WTC11 (cell line): ENCODE results near the gene ZBTB21. TPM values are rescaled to one million over a fixed set of nuclear protein-coding genes. Genes with fewer than 3 reads are reported as not detected.

ENCODE experiments used
- ATAC-seq: fragments of 200-7000 bp; cut with Tn5 transposase; 2 replicates; pipeline ENCODE4 v1.10.0; 2021; ENCODE audit warnings: mild to moderate bottlenecking, moderate library complexity
- CTCF ChIA-PET: fragments of 300-600 bp; sonication (Branson Sonifier 250); formaldehyde crosslinking; loops from one replicate; lab custom pipeline; 2021; ENCODE audit warnings: antibody characterized with exemption; lab: Charles Lee
- POLR2A ChIA-PET: fragments of 350-600 bp; sonication (Branson Sonifier 250); formaldehyde crosslinking; loops from one replicate; lab custom pipeline; 2021; ENCODE audit warnings: antibody characterized with exemption; lab: Charles Lee
- DNase-seq: peaks from one replicate; pipeline ENCODE4 v3.0.0; 2021; ENCODE audit warnings: low spot score
- H3K27ac Mint-ChIP-seq: 2 replicates; pipeline ENCODE4 v1.8.0; 2021; ENCODE audit warnings: mixed read lengths
- H3K27me3 Mint-ChIP-seq: 2 replicates; pipeline ENCODE4 v1.8.0; 2021; ENCODE audit warnings: low read depth, mild to moderate bottlenecking, moderate library complexity, mixed read lengths
- H3K36me3 Mint-ChIP-seq: 2 replicates; pipeline ENCODE4 v1.8.0; 2021; ENCODE audit warnings: mixed read lengths
- H3K4me1 Mint-ChIP-seq: 2 replicates; pipeline ENCODE4 v1.8.0; 2022; ENCODE audit warnings: mixed read lengths
- H3K4me3 Mint-ChIP-seq: 2 replicates; pipeline ENCODE4 v1.8.0; 2021; ENCODE audit warnings: mild to moderate bottlenecking, moderate library complexity, mixed read lengths
- H3K9me3 Mint-ChIP-seq: 2 replicates; pipeline ENCODE4 v1.8.0; 2021; ENCODE audit warnings: mixed read lengths
- CBFB ChIP-seq: sonication (generic); formaldehyde crosslinking; IDR thresholded peaks from 2 replicates; pipeline ENCODE4 v1.8.1; 2022; ENCODE audit warnings: mild to moderate bottlenecking, low read depth, missing genetic modification reagents
- CREB1 ChIP-seq: sonication (generic); formaldehyde crosslinking; IDR thresholded peaks from 2 replicates; pipeline ENCODE4 v1.8.0; 2023; ENCODE audit warnings: mild to moderate bottlenecking, missing genetic modification reagents
- CREM ChIP-seq: sonication (generic); formaldehyde crosslinking; IDR thresholded peaks from 2 replicates; pipeline ENCODE4 v1.8.1; 2022; ENCODE audit warnings: mild to moderate bottlenecking, missing genetic modification reagents, moderate library complexity
- FOXK1 ChIP-seq: sonication (generic); formaldehyde crosslinking; IDR thresholded peaks from 2 replicates; pipeline ENCODE4 v1.8.0; 2022; ENCODE audit warnings: mild to moderate bottlenecking, moderate library complexity, missing genetic modification reagents
- FOXP1 ChIP-seq: sonication (generic); formaldehyde crosslinking; IDR thresholded peaks from 2 replicates; pipeline ENCODE4 v1.8.0; 2022; ENCODE audit warnings: missing genetic modification reagents, mild to moderate bottlenecking, moderate library complexity, borderline replicate concordance
- IRF2 ChIP-seq: sonication (generic); formaldehyde crosslinking; IDR thresholded peaks from 2 replicates; pipeline ENCODE4 v1.8.0; 2022; ENCODE audit warnings: low read depth, missing genetic modification reagents, borderline replicate concordance
- MYBL2 ChIP-seq: sonication (generic); formaldehyde crosslinking; IDR thresholded peaks from 2 replicates; pipeline ENCODE4 v1.8.1; 2023; ENCODE audit warnings: mild to moderate bottlenecking, moderate library complexity, missing genetic modification reagents
- NFYB ChIP-seq: sonication (generic); formaldehyde crosslinking; conservative IDR thresholded peaks from 2 replicates; pipeline ENCODE4 v1.8.0; 2022; ENCODE audit warnings: low read depth, missing genetic modification reagents
- PRRX2 ChIP-seq: fragments of 250-450 bp; sonication (Bioruptor Pico); IDR thresholded peaks from 2 replicates; pipeline ENCODE4 v1.8.0; 2021; ENCODE audit warnings: mild to moderate bottlenecking
- RELA ChIP-seq: sonication (generic); formaldehyde crosslinking; IDR thresholded peaks from 2 replicates; pipeline ENCODE4 v1.8.1; 2022; ENCODE audit warnings: missing genetic modification reagents, mild to moderate bottlenecking, borderline replicate concordance
- RORB ChIP-seq: fragments of 250-450 bp; sonication (Bioruptor Pico); IDR thresholded peaks from 2 replicates; pipeline ENCODE4 v1.9.0; 2021; ENCODE audit warnings: mild to moderate bottlenecking
- TEAD4 ChIP-seq: sonication (generic); formaldehyde crosslinking; IDR thresholded peaks from 2 replicates; pipeline ENCODE4 v1.8.0; 2022; ENCODE audit warnings: mild to moderate bottlenecking, missing genetic modification reagents
- ZNF423 ChIP-seq: fragments of 250-450 bp; sonication (Bioruptor Pico); IDR thresholded peaks from 2 replicates; pipeline ENCODE4 v2.1.2; 2022; ENCODE audit warnings: mild to moderate bottlenecking, moderate library complexity
- total RNA-seq: library from RNA; stranded (reverse); gene quantifications from 3 replicates; pipeline ENCODE4 v1.2.3, GENCODE V29; 2021
- TF ChIP-seq, protein P1 (sequence below): fragments of 250-450 bp; sonication (Bioruptor Pico); IDR thresholded peaks from 2 replicates; pipeline ENCODE4 v1.9.0; 2021; ENCODE audit warnings: mild to moderate bottlenecking
- TF ChIP-seq, protein P2 (sequence below): sonication (generic); formaldehyde crosslinking; IDR thresholded peaks from 2 replicates; pipeline ENCODE4 v1.8.1; 2022; ENCODE audit warnings: mild to moderate bottlenecking, moderate library complexity, missing genetic modification reagents
- TF ChIP-seq, protein P3 (sequence below): sonication (generic); formaldehyde crosslinking; IDR thresholded peaks from 2 replicates; pipeline ENCODE4 v1.8.1; 2022; ENCODE audit warnings: mild to moderate bottlenecking, missing genetic modification reagents, moderate library complexity, borderline replicate concordance
- TF ChIP-seq, protein P4 (sequence below): sonication (generic); formaldehyde crosslinking; IDR thresholded peaks from 2 replicates; pipeline ENCODE4 v1.8.0; 2022; ENCODE audit warnings: missing genetic modification reagents
- TF ChIP-seq, protein P5 (sequence below): fragments of 250-450 bp; sonication (Bioruptor Pico); IDR thresholded peaks from 2 replicates; pipeline ENCODE4 v1.9.0; 2021; ENCODE audit warnings: mild to moderate bottlenecking, borderline replicate concordance
- TF ChIP-seq, protein P6 (sequence below): sonication (generic); formaldehyde crosslinking; IDR thresholded peaks from 2 replicates; pipeline ENCODE4 v1.8.0; 2023; ENCODE audit warnings: missing genetic modification reagents, mild to moderate bottlenecking, borderline replicate concordance

Gene ZBTB21
- total RNA-seq, 1 experiment from 2014 or later: 13.8 TPM

DNA sequence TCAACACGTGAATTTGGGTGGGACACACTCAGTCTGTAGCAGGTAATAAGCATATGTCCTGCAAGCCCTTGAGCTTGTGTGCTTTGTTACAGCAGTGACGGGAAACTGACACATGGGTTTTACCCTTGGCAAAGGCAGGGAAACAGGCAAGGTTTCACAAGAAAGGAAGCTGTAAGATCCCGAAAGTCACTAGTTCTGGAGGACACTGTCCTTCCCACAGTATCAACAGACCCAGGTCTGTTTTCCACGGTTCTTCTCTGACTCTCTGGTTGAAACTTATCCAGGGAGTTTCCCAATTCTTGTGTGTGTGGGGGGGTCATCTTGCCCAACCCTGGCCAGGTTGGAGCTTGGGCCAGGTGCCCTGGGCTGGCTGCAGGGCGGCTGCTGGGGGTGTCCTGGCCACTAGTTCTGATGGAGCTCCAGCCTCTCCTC is 29.3 kb upstream of the ZBTB21 start:
- CTCF ChIA-PET: no interaction called here
- Mint-ChIP-seq H3K27me3 (no peaks in the 10 kb centered on the region; the same call in 1 of the 2 replicates), H3K9me3 (peaks cover 17% of the 10 kb centered on the region)

More for the DNA sequence above, 29.3 kb upstream of the ZBTB21 start:
- TF ChIP-seq, protein P1, sequence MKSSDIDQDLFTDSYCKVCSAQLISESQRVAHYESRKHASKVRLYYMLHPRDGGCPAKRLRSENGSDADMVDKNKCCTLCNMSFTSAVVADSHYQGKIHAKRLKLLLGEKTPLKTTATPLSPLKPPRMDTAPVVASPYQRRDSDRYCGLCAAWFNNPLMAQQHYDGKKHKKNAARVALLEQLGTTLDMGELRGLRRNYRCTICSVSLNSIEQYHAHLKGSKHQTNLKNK: no peak
- no peak for TF ChIP-seq RELA (CRISPR knock-in tag)
- TF ChIP-seq RORB: no peak
- TF ChIP-seq, protein P2, sequence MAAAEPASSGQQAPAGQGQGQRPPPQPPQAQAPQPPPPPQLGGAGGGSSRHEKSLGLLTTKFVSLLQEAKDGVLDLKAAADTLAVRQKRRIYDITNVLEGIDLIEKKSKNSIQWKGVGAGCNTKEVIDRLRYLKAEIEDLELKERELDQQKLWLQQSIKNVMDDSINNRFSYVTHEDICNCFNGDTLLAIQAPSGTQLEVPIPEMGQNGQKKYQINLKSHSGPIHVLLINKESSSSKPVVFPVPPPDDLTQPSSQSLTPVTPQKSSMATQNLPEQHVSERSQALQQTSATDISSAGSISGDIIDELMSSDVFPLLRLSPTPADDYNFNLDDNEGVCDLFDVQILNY (CRISPR knock-in tag): no peak
- no peak for TF ChIP-seq MYBL2 (CRISPR knock-in tag)
- TF ChIP-seq CREM: no peak
- TF ChIP-seq FOXK1 (CRISPR knock-in tag): no peak
- TF ChIP-seq, protein P3, sequence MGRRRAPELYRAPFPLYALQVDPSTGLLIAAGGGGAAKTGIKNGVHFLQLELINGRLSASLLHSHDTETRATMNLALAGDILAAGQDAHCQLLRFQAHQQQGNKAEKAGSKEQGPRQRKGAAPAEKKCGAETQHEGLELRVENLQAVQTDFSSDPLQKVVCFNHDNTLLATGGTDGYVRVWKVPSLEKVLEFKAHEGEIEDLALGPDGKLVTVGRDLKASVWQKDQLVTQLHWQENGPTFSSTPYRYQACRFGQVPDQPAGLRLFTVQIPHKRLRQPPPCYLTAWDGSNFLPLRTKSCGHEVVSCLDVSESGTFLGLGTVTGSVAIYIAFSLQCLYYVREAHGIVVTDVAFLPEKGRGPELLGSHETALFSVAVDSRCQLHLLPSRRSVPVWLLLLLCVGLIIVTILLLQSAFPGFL (CRISPR knock-in tag): no peak
- TF ChIP-seq CREB1: no peak
- TF ChIP-seq, protein P4, sequence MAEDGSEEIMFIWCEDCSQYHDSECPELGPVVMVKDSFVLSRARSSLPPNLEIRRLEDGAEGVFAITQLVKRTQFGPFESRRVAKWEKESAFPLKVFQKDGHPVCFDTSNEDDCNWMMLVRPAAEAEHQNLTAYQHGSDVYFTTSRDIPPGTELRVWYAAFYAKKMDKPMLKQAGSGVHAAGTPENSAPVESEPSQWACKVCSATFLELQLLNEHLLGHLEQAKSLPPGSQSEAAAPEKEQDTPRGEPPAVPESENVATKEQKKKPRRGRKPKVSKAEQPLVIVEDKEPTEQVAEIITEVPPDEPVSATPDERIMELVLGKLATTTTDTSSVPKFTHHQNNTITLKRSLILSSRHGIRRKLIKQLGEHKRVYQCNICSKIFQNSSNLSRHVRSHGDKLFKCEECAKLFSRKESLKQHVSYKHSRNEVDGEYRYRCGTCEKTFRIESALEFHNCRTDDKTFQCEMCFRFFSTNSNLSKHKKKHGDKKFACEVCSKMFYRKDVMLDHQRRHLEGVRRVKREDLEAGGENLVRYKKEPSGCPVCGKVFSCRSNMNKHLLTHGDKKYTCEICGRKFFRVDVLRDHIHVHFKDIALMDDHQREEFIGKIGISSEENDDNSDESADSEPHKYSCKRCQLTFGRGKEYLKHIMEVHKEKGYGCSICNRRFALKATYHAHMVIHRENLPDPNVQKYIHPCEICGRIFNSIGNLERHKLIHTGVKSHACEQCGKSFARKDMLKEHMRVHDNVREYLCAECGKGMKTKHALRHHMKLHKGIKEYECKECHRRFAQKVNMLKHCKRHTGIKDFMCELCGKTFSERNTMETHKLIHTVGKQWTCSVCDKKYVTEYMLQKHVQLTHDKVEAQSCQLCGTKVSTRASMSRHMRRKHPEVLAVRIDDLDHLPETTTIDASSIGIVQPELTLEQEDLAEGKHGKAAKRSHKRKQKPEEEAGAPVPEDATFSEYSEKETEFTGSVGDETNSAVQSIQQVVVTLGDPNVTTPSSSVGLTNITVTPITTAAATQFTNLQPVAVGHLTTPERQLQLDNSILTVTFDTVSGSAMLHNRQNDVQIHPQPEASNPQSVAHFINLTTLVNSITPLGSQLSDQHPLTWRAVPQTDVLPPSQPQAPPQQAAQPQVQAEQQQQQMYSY (CRISPR knock-in tag): no peak
- no peak for TF ChIP-seq TEAD4 (CRISPR knock-in tag)
- TF ChIP-seq, protein P5, sequence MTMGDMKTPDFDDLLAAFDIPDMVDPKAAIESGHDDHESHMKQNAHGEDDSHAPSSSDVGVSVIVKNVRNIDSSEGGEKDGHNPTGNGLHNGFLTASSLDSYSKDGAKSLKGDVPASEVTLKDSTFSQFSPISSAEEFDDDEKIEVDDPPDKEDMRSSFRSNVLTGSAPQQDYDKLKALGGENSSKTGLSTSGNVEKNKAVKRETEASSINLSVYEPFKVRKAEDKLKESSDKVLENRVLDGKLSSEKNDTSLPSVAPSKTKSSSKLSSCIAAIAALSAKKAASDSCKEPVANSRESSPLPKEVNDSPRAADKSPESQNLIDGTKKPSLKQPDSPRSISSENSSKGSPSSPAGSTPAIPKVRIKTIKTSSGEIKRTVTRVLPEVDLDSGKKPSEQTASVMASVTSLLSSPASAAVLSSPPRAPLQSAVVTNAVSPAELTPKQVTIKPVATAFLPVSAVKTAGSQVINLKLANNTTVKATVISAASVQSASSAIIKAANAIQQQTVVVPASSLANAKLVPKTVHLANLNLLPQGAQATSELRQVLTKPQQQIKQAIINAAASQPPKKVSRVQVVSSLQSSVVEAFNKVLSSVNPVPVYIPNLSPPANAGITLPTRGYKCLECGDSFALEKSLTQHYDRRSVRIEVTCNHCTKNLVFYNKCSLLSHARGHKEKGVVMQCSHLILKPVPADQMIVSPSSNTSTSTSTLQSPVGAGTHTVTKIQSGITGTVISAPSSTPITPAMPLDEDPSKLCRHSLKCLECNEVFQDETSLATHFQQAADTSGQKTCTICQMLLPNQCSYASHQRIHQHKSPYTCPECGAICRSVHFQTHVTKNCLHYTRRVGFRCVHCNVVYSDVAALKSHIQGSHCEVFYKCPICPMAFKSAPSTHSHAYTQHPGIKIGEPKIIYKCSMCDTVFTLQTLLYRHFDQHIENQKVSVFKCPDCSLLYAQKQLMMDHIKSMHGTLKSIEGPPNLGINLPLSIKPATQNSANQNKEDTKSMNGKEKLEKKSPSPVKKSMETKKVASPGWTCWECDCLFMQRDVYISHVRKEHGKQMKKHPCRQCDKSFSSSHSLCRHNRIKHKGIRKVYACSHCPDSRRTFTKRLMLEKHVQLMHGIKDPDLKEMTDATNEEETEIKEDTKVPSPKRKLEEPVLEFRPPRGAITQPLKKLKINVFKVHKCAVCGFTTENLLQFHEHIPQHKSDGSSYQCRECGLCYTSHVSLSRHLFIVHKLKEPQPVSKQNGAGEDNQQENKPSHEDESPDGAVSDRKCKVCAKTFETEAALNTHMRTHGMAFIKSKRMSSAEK (CRISPR knock-in tag): no peak
- no peak for TF ChIP-seq NFYB
- TF ChIP-seq FOXP1 (CRISPR knock-in tag): no peak
- no peak for TF ChIP-seq IRF2 (CRISPR knock-in tag)
- TF ChIP-seq CBFB (CRISPR knock-in tag): no peak
- no peak for TF ChIP-seq PRRX2
- TF ChIP-seq ZNF423 (CRISPR knock-in tag): no peak
- TF ChIP-seq, protein P6, sequence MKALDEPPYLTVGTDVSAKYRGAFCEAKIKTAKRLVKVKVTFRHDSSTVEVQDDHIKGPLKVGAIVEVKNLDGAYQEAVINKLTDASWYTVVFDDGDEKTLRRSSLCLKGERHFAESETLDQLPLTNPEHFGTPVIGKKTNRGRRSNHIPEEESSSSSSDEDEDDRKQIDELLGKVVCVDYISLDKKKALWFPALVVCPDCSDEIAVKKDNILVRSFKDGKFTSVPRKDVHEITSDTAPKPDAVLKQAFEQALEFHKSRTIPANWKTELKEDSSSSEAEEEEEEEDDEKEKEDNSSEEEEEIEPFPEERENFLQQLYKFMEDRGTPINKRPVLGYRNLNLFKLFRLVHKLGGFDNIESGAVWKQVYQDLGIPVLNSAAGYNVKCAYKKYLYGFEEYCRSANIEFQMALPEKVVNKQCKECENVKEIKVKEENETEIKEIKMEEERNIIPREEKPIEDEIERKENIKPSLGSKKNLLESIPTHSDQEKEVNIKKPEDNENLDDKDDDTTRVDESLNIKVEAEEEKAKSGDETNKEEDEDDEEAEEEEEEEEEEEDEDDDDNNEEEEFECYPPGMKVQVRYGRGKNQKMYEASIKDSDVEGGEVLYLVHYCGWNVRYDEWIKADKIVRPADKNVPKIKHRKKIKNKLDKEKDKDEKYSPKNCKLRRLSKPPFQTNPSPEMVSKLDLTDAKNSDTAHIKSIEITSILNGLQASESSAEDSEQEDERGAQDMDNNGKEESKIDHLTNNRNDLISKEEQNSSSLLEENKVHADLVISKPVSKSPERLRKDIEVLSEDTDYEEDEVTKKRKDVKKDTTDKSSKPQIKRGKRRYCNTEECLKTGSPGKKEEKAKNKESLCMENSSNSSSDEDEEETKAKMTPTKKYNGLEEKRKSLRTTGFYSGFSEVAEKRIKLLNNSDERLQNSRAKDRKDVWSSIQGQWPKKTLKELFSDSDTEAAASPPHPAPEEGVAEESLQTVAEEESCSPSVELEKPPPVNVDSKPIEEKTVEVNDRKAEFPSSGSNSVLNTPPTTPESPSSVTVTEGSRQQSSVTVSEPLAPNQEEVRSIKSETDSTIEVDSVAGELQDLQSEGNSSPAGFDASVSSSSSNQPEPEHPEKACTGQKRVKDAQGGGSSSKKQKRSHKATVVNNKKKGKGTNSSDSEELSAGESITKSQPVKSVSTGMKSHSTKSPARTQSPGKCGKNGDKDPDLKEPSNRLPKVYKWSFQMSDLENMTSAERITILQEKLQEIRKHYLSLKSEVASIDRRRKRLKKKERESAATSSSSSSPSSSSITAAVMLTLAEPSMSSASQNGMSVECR (CRISPR knock-in tag): no peak
- TF ChIP-seq, all 79 proteins: peak for 0
- POLR2A ChIA-PET: no interaction called here
- 0 out of 2 replicates have a peak, but pooled peaks cover 6% of the 10 kb centered on the region for H3K4me1 Mint-ChIP-seq
- DNase-seq (no peak), ATAC-seq (no peak)
- H3K4me3 Mint-ChIP-seq: no peak overlapping the region
- H3K36me3 Mint-ChIP-seq: no peaks in the 10 kb centered on the region
- H3K27ac Mint-ChIP-seq: no peak overlapping the region
